Motor neuron (in vitro differentiated cells): ENCODE results near the gene ITIH3. TPM values are rescaled to one million over a fixed set of nuclear protein-coding genes. Genes with fewer than 3 reads are reported as not detected.

ENCODE experiments used
- ATAC-seq, 8 experiments: fragments of 200-7000 bp; cut with Tn5 transposase; replicated peaks in 6 of 8; 2 replicates each; pipeline ENCODE4 v1.8.0; 2021; ENCODE audit warnings: mild to moderate bottlenecking in 8 of 8, moderate library complexity in 8 of 8
- H3K27ac ChIP-seq, 2 donors: fragments of 250-450 bp; sonication (Bioruptor Pico); 2 replicates each; pipeline ENCODE4 v1.9.0; 2021; ENCODE audit warnings: antibody characterized with exemption in 2 of 2, mild to moderate bottlenecking in 2 of 2, moderate library complexity in 1 of 2
- H3K4me1 ChIP-seq, 2 donors: fragments of 250-450 bp; sonication (Bioruptor Pico); replicated peaks in 1 of 2; 2 replicates each; pipeline ENCODE4 v1.6.1; 2021; ENCODE audit warnings: antibody characterized with exemption in 2 of 2, mild to moderate bottlenecking in 2 of 2, moderate library complexity in 1 of 2
- H3K4me3 ChIP-seq, 5 donors: fragments of 250-450 bp; sonication (Bioruptor Pico); 2 replicates each; pipeline ENCODE4 v1.9.0; 2021; ENCODE audit warnings: antibody characterized with exemption in 5 of 5, mild to moderate bottlenecking in 5 of 5, moderate library complexity in 4 of 5
- WGBS, 10 experiments: fragments of 450-650 bp; shearing (Covaris generic); methylation state at CpG; one replicate each; pipeline ENCODE4 v1.0.0; 2022; 5-methylcytosine and 5-hydroxymethylcytosine counted together
- in situ Hi-C, 9 experiments: fragments of 400-800 bp; cut with MboI; loops; one replicate each; pipeline ENCODE4 v1.15.0; 2021; ENCODE audit warnings: low sequenced_read_pairs in 9 of 9, low pct_unique_long_range_greater_than_20kb in 2 of 9; ENCODE audit not compliant: unreplicated experiment in 9 of 9
- total RNA-seq, 8 experiments: library from RNA; unstranded; fragments of 300-600 nt; gene quantifications; 2 replicates each; pipeline versions ENCODE4 v1.2.3 to v1.2.4, GENCODE V29; 2022

The ITIH3 gene
- total RNA-seq: 1 to 10 TPM in 3 of 8 experiments, under 1 TPM in 5; 0.22 to 3.3 (median 0.55) TPM

GRCh38 chr3:52794612-52795099 is at the start of gene ITIH3:
Gene ITIH3, plus strand, starts transcription at chr3:52794796. Its CDS starts 8 bp downstream, at chr3:52794804.
- no peak within 1 kb of the TSS for H3K27ac ChIP-seq
- in situ Hi-C loops: no loop called here
- 17 to 100% (median 66%) methylated on average over 1 to 4 of the region's 10 CpGs; no CpG with 5 or more reads in 3 of the 10 experiments for WGBS, 10 experiments
- H3K4me1 ChIP-seq: peaks cover 3 to 4% of the 10 kb centered on the region in 2 donors
- no peak within 1 kb of the TSS for H3K4me3 ChIP-seq
- peak in 2 of 8 experiments; percentile 15 to 18 for ATAC-seq

GRCh38 chr3:52752045-52752660 is 42.4 kb upstream of the ITIH3 start:
- peak in 3 of 8 experiments; percentile 34 to 72 (median 68) for ATAC-seq
- in situ Hi-C loops: no loop called here
- H3K4me3 ChIP-seq: no peak overlapping the region
- no peak overlapping the region for H3K27ac ChIP-seq
- H3K4me1 ChIP-seq: no peaks in the 10 kb centered on the region
- WGBS, 10 experiments: 68 to 100% (median 93%) methylated on average over 1 to 3 of the region's 3 CpGs; no CpG with 5 or more reads in 2 of the 10 experiments

- no peaks in the 10 kb centered on the region for H3K4me1 ChIP-seq
- no peak for ATAC-seq
- no peak overlapping the region for H3K4me3 ChIP-seq
- 81 to 100% (median 91%) methylated on average over 1 to 4 of the region's 4 CpGs for WGBS, 10 experiments
- in situ Hi-C loops: no loop called here
- no peak overlapping the region for H3K27ac ChIP-seq
Observed at GRCh38 chr3:52754373-52754772, 40.2 kb upstream of the ITIH3 start.

GRCh38 chr3:52756141-52756540 is 38.5 kb upstream of the ITIH3 start:
- ATAC-seq: no peak
- Histone ChIP-seq H3K27ac (no peak overlapping the region), H3K4me1 (no peaks in the 10 kb centered on the region), H3K4me3 (no peak overlapping the region)
- in situ Hi-C loops: no loop called here
- 57 to 100% (median 91%) methylated on average over 1 of the region's 1 CpG; no CpG with 5 or more reads in 2 of the 10 experiments for WGBS, 10 experiments

- Histone ChIP-seq H3K4me3 (no peak overlapping the region), H3K4me1 (no peaks in the 10 kb centered on the region), H3K27ac (no peak overlapping the region)
- no peak for ATAC-seq
- 94 to 100% (median 100%) methylated on average over 1 to 2 of the region's 2 CpGs; no CpG with 5 or more reads in 3 of the 10 experiments for WGBS, 10 experiments
- in situ Hi-C loops: no loop called here
Observed at GRCh38 chr3:52763466-52763865, 31.1 kb upstream of the ITIH3 start.

- in situ Hi-C loops: no loop called here
- Histone ChIP-seq H3K27ac (no peak overlapping the region), H3K4me1 (peaks cover 4 to 11% of the 10 kb centered on the region in 2 donors), H3K4me3 (peak overlapping the region; percentile 75 to 98 (median 90))
- no peak for ATAC-seq
- 0 to 21% (median 8%) methylated on average over 3 to 13 of the region's 13 CpGs for WGBS, 10 experiments
Observed at GRCh38 chr3:52769786-52770455, 24.7 kb upstream of the ITIH3 start.

GRCh38 chr3:52770496-52771333 is 23.9 kb upstream of the ITIH3 start, which contains the start of gene NEK4:
Gene NEK4, minus strand, starts transcription at chr3:52770940. Its CDS starts 194 bp downstream, at chr3:52770746.
- H3K4me3 ChIP-seq: peak within 1 kb of the TSS; percentile 75 to 98 (median 90)
- peaks cover 4 to 11% of the 10 kb centered on the region in 2 donors for H3K4me1 ChIP-seq
- 0 to 20% (median 0%) methylated on average over 1 to 10 of the region's 67 CpGs for WGBS, 10 experiments
- in situ Hi-C loops: no loop called here
- ATAC-seq: peak; percentile 97 to 99 (median 99)
- H3K27ac ChIP-seq: peak within 1 kb of the TSS; percentile 57 to 72

- ATAC-seq: peak in 6 of 8 experiments; percentile 5 to 15 (median 11)
- in situ Hi-C loops: no loop called here
- H3K4me3 ChIP-seq: peak overlapping the region; percentile 75 to 98 (median 90)
- peaks cover 4 to 11% of the 10 kb centered on the region in 2 donors for H3K4me1 ChIP-seq
- 0 to 100% (median 32%) methylated on average over 1 to 4 of the region's 5 CpGs for WGBS, 10 experiments
- peak overlapping the region; percentile 26 to 72 for H3K27ac ChIP-seq
Observed at GRCh38 chr3:52771334-52771681, 23.3 kb upstream of the ITIH3 start.

- Histone ChIP-seq H3K4me1 (peaks cover 4 to 11% of the 10 kb centered on the region in 2 donors), H3K4me3 (peak overlapping the region in 1 of 5 donors; percentile 90), H3K27ac (no peak overlapping the region)
- 43 to 100% (median 96%) methylated on average over 1 to 10 of the region's 10 CpGs; no CpG with 5 or more reads in 1 of the 10 experiments for WGBS, 10 experiments
- in situ Hi-C loops: no loop called here
- no peak for ATAC-seq
Observed at GRCh38 chr3:52771702-52772101, 22.9 kb upstream of the ITIH3 start.

GRCh38 chr3:52773361-52774065 is 21.1 kb upstream of the ITIH3 start:
- Histone ChIP-seq H3K27ac (no peak overlapping the region), H3K4me3 (no peak overlapping the region), H3K4me1 (peaks cover 4 to 11% of the 10 kb centered on the region in 2 donors)
- no peak for ATAC-seq
- in situ Hi-C loops: no loop called here
- WGBS, 10 experiments: 80 to 99% (median 91%) methylated on average over 2 to 8 of the region's 13 CpGs

- in situ Hi-C loops: no loop called here
- Histone ChIP-seq H3K4me1 (peaks cover 4 to 10% of the 10 kb centered on the region in 2 donors), H3K27ac (no peak overlapping the region), H3K4me3 (no peak overlapping the region)
- 70 to 100% (median 92%) methylated on average over 2 to 4 of the region's 8 CpGs; no CpG with 5 or more reads in 5 of the 10 experiments for WGBS, 10 experiments
- ATAC-seq: no peak
Observed at GRCh38 chr3:52774066-52774713, 20.4 kb upstream of the ITIH3 start.
